GM19240 (cell line): Measurements from ENCODE around the gene TNFRSF1B.

Source experiments
- DNase-seq: peaks from one replicate; pipeline ENCODE4 v3.0.0; 2011; ENCODE audit warnings: low spot score; ENCODE audit not compliant: insufficient read length

TNFRSF1B gene

DNA sequence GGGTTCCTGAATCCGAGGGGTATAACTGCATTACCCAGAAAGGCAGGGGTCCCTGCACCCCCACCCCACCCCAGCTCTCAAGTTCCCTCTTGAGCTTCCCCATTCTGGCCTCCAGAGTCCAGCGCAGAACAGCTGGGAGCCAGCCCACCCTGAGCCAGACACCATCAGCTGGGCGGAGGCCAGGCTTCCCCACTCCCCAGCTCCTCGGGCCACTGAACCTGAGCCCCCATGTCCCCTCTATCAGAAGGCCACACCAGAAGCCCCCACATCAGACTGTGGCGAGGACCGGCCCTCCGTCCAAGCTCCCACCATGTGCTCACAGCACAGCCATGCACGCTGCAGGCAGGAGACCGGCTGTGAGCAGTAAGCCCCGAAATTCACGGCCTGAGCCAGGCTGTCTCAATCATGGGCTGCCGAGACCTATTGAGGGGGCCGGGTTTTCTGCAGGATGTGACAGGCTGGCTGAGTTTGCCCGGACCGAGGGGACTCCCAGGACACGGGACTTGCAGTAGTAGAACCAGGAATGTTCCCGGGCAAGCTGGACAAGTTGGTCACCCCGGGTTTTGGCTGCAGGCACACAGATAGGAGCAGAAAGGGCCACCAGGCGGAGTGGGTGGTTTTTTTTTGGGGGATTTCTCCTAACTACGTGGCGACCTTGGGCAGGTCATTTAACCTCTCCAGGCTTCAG is 25.5 kb upstream of the TNFRSF1B start:
- no peak for DNase-seq

DNA sequence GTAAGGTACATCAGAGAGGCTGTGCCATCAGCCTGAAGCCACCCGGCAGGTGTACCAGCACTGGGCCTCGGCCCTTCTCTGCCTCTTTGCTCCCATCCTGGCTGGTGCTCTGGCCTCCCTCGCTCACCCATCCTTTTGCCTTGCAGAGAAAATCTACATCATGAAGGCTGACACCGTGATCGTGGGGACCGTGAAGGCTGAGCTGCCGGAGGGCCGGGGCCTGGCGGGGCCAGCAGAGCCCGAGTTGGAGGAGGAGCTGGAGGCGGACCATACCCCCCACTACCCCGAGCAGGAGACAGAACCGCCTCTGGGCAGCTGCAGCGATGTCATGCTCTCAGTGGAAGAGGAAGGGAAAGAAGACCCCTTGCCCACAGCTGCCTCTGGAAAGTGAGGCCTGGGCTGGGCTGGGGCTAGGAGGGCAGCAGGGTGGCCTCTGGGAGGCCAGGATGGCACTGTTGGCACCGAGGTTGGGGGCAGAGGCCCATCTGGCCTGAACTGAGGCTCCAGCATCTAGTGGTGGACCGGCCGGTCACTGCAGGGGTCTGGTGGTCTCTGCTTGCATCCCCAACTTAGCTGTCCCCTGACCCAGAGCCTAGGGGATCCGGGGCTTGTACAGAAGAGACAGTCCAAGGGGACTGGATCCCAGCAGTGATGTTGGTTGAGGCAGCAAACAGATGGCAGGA is 24.5 kb upstream of the TNFRSF1B start:
- no peak for DNase-seq

DNA sequence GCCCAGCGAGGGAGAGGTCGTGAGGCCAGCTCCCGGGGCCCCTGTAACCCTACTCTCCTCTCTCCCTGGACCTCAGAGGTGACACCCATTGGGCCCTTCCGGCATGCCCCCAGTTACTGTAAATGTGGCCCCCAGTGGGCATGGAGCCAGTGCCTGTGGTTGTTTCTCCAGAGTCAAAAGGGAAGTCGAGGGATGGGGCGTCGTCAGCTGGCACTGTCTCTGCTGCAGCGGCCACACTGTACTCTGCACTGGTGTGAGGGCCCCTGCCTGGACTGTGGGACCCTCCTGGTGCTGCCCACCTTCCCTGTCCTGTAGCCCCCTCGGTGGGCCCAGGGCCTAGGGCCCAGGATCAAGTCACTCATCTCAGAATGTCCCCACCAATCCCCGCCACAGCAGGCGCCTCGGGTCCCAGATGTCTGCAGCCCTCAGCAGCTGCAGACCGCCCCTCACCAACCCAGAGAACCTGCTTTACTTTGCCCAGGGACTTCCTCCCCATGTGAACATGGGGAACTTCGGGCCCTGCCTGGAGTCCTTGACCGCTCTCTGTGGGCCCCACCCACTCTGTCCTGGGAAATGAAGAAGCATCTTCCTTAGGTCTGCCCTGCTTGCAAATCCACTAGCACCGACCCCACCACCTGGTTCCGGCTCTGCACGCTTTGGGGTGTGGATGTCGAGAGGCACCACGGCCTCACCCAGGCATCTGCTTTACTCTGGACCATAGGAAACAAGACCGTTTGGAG is 23.7 kb upstream of the TNFRSF1B start:
- DNase-seq: no peak

DNA sequence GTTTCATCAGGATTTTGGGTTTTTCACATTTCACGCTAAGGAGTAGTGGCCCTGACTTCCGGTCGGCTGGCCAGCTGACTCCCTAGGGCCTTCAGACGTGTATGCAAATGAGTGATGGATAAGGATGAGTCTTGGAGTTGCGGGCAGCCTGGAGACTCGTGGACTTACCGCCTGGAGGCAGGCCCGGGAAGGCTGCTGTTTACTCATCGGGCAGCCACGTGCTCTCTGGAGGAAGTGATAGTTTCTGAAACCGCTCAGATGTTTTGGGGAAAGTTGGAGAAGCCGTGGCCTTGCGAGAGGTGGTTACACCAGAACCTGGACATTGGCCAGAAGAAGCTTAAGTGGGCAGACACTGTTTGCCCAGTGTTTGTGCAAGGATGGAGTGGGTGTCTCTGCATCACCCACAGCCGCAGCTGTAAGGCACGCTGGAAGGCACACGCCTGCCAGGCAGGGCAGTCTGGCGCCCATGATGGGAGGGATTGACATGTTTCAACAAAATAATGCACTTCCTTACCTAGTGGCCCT is 23.1 kb upstream of the TNFRSF1B start:
- DNase-seq: no peak

DNA sequence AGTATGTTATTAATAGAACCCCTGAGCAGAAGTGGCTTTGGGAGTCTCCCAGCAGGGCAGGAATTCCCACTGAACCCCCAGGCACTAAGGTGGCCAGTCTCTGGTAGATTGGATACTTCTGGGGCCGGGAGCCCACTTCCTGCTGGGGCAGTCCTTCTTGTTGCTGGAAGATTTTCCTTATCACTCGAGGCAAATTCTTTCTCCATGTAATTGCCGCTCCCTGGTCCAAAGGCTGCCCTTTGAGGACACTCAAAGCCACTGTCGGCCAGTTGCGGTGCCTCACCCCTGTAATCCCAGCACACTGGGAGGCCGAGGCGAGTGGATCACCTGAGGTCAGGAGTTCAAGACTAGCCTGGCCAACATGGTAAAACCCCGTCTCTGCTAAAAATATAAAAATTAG is 22.6 kb upstream of the TNFRSF1B start:
- DNase-seq: no peak

DNA sequence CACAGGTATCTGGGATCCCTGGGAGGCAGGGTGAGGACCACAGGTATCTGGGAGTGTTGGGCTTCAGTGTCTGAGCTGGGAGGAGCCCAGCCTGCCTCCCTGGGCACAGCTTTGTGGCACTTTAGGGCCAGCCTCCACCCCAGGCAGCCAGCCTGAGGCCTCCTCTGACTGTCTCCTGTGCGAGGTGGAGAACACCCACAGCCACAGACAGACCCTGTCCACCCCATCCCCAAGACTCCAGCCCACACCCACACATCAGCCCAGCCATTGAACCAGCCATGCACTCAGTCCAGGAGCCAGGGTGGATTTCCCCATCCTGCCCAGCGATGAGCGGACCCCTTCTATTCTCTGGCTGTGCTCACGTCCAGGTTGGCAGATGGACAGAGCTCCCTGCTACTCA is 21.8 kb upstream of the TNFRSF1B start:
- no peak for DNase-seq

DNA sequence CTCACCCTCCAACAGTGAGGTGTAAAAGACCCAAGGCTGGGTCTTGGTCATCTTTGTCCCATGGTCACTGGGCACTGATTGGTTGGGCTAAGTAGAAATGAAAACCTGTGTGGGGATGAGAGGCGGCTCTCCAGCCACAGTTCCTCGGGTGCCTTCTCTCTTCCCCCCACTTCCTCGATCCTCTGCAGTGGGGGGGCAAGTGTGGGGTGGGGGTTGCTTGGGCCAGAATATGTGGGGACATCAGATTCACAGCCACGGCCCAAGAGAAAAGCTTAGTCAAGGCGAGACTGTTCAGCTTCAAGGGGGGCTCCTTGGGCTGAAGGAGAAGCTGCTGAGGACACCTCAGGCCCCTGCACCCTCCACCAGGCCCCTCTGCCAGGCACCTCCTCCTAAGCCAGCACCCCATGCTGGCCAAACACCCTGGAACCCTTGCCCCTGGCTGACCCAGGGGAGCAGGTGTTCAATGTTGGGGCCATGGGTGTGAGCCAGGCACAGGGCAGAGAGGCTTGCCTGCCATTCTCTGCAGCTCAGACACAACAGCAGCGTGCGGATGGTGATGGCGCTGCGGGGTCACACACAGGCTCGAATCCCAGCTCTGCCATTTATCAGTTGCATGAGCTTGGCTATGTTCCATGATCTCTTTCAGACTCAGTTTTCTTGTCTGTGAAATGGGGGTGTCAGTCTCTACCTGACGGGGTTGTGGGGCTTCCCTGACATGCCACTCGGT is 21.0 kb upstream of the TNFRSF1B start:
- DNase-seq: no peak

DNA sequence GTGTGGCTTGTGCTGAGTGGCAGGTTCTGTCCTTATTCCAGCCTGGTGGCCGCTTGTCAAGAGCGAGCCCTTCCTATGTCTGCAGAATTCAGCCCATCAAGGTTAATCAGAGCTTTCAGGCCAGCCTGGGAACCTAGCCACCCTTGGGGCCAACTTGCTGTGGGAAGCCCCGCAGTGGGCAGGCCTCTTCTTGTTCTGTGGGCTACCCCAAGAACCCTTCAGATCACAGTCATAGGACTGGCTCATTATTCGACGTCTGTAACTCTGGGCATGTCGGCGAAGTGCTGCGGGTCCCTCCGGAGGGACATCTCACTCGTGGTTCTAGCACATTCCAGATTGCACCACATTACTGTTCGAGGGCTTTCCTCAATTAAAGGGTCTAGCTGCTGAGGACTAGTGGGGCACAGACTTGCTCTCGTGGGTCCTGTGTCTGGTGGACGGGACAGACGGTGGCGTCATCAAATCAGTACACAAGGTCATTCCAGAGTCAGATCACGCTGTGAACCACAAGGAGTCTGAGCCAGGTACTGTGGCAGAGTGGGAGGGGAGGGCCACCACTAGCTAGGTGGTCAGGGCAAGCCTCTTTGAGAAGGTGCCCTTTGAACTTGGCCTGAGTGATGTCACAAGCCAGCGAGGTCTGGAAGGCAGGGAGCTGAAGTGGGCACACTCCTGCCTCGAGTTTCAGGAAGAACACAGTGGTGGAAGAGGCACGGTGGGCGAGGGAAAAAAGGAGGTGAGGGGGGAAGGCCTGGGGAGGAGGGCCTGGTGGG is 20.3 kb upstream of the TNFRSF1B start:
- no peak for DNase-seq

DNA sequence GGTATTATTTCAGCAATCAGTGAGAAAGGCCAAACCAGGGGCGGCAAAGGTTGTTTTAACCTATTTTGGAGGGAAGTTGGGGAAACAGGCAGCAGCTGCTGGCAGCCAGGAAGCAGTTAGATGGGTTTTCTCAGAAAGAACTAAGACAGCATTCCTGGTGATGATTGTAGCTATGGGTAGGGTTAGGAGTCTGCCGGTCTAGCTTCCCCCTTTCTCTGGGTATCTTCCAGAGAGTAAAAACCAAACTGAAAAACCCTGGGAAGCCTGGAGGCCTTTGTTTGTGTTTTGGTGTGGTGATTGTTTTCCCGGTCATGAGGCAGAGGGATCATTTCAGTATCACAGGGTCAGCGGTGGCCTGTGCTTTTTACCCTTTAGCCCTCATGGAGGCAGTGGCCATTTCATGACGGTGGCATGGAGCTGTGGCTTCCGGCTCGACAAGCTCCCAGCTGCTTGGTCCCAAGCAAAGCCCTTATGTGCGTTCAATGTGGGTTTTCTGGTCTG is 19.5 kb upstream of the TNFRSF1B start:
- no peak for DNase-seq

DNA sequence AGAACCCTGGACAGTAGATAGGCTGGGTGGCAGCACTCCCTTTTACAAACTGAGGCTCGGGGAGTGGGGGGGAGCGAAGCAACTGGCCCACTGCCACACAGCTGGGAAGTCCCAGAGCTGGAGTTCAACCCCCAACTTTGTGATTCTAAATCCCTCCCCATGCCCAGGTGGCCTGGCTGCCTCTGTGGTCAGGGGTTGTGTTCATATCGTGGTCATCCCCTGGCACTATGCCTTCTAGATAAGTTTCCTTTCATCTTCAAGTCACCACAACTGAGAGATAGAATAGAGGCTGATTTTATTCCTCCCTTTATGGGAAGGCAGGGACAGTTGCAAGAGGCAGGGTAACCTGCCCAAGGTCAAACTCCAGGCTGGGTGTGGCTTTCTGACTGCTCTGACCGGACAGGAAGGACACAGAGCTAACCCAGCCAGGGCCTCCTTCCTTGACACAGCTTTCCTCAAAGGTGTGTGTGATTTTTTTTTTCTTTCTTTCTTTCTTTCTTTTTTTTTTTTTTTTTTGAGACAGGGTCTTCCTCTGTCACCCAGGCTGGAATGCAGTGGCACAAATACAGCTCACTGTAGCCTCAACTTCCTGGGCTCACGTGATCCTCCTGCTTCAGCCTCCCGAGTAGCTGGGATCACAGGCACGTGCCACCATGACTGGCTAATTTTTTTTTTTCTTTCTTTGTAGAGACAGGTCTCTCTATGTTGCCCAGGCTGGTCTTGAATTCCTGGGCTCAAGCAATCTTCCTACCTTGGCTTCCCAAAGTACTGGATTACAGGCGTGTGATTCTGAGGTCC is 18.4 kb upstream of the TNFRSF1B start:
- no peak for DNase-seq

DNA sequence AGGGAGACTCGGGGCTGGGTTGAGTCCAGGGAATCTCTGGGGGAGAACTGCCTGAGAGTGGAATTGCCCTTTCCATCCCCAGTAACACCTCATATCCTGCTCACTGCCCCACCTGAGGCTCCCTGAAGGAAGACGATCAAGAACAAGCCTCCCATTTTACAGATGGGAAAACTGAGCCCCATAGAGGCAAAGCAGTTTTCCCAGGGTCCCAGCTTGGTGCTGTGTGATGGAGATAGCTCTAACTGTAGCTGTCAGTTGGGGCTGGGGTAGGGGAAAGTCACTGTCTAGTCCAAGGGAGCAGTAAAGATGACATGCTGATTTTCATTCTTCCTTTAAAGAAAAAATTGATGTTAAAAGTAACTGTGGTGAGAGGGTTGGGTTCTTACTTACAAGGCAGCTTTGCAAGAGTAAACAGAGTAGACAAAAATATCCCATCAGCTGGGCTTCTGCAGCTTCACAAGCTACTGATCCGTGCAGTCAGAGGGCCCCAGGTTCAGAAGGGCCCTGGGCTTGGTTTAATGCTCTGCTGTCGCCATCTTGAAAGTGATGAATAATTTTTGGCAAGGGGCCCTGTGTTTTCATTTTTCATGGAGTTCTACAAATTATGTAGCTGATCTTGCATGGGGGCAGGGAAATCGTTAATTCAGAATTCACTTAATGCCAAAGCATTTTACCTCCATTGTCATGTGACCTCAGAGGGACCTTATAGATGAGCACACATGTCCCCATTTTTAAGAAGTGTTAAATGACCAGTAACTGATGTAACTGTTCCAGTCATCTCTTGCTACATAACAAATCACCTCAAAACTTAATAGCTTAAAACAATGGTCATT is 17.6 kb upstream of the TNFRSF1B start:
- no peak for DNase-seq

DNA sequence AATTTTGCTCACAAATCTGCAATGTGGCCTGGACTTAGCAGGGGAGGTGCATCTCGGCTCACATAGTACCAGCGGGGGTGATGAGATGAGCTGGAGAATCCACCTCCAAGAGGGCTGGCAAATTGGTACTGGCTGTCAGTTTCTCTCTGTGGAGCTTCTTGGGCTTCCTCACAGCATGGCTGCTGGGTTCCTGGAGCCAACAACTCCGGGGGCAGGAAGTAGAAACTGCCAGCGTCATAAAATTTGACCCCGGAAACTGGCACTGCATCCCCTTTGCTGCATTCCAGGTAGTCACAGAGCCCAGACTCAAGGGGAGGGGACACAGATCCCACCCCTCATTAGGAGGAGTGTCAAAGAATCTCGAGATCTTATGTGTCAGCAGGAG is 17.0 kb upstream of the TNFRSF1B start:
- DNase-seq: no peak

DNA sequence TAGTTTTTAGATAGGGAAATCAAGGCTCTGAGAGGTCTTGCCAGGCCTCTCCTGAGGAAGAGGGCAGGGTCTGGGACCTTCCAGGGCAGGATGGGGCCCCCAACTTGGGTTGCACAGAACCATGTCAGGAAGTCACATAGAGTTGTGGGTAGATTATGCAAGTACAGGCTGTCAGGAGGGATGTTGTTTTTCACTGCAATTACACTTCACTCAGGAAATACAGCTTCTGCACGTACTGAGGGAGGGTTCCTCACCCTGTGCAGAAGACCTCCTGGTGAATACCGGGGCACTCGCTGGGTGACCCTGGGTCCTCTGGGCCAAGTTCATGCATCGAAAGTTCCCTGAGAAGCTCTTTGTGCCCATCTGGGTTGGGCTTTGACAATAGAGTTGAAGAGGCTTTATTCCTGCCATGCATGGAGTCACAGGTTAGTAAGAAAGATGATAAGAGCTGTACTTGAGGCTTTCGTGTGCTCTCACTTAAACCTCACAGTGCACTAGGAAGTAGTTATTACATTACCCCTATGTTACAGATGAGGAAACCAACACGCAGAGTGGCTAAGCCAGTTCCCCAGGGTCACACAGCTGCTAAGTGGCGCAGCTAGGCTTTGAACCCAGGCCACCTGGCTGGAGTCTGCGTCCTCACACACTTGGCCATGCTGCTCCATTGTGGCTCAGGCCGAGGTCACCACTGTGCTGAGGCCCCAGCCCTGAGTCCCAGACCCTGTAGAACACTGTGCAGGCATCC is 16.2 kb upstream of the TNFRSF1B start:
- no peak for DNase-seq

DNA sequence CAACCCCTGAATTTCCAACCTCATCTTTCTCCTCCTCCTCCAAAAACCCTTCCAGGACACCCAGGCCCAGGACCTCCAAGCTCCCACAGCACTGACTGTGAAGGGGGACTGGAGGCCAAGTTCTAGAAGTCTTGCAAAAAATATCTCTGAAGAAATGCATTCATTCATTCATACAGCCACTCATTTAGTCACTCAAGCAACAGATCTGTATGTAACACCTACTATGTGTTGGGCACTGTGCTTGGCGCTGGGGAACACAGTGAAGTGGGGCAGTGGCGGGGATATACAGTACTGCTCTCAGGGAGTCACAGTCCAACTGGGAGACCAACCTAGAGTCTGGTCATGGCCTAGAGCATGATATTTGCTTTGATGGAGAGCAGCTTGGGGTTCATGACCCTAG is 15.3 kb upstream of the TNFRSF1B start:
- DNase-seq: no peak

DNA sequence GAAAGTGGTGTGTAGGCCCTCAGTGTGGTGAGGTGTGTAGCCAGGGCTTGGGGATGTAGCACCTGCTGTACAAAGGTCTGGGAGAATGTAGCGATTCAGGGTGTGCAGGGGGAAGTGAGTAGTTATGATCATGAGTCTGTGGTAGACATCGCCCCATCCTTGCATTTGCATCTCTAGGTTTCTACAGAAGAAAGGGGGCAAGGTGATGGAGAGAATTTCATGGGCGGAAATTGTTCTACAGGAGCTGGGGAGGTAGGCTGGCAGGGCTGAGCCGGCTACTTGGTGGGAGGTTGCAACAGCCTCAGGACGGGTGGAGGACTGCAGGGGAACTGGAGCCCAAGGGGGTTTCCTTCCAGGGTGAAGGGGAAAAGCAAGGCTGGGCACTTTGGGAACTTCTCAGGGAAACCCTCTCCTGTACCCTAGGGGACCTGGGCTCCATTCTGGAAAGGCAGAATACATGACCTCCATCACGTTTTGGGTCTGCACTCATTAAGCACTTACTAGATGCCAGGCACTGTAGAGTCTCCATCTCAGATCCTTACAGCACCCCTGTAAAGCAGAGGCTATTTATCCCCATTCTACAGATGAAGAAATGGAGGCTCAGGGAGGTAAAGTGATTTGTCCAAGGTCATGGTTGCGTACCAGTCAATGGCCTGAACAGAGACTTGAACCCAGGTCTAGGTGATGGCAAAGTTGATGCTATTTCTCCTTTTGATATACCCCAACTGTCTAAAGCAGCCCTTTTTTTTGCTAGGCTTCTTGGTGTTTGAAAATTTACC is 14.5 kb upstream of the TNFRSF1B start:
- DNase-seq: peak; percentile 64

DNA sequence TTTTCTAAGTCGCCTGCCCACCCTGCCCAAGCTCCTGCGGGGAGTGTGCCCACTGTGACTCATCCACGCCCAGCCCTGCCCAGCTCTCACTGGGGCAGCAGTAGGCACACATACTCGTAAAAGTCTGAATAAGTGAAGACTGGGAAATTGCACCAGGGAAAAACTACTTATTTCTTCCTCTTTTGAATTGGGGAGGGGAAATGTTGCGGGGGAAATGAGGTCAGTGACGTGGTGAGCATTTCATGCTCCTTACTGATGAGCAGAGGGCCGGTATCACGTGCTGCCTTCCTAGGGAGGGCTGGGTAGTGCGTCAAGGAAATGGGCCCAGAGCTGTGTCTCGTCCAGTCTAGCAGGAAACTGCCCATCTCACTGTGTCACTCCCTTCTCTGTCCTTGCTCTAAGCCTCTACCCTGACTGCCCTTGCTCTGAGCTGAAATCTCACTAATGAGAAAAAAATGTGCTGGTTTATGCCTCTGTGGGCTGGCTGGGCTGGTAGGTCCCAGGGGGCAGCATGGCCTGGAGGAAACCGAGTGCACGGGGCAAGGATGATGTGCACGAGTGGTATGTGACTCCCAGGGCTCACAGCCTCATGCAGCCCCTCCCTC is 13.5 kb upstream of the TNFRSF1B start:
- no peak for DNase-seq

DNA sequence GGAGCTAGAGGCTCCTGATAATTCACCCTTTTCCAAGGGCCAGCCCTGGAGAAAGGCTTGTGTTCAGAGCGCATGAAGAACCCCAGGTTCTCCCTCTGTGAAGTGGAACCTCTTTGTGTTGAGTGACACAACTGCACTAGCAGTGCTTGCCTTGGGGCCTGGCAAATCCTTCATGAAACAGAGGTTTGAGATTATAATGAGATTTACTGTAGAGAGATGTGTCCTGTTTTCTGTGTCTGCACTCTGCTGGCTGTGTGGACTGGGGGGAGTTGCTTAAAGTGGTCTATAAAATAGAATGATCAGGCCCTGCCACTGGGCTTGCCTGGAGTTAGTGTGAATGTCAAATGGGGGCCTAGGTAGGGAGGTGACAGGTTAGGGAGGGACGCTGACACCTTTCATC is 11.5 kb upstream of the TNFRSF1B start:
- no peak for DNase-seq
